K562 (cell line): ENCODE results near the gene PPFIA3. TPM values are rescaled to one million over a fixed set of nuclear protein-coding genes. Genes with fewer than 3 reads are reported as not detected.

Experiments used
- CGGBP1 ChIP-seq: fragments of 250-450 bp; sonication (Bioruptor Pico); IDR thresholded peaks from 2 replicates; pipeline ENCODE4 v1.9.0; 2021; ENCODE audit warnings: mild to moderate bottlenecking
- DPF2 ChIP-seq: fragments of 450-650 bp; IDR thresholded peaks from 2 replicates; pipeline ENCODE4 v1.6.1; 2016
- ESRRA ChIP-seq: fragments of 450-650 bp; IDR thresholded peaks from 2 replicates; pipeline ENCODE4 v1.6.1; 2014; ENCODE audit warnings: low read depth, mild to moderate bottlenecking, moderate library complexity, borderline replicate concordance
- GTF2F1 ChIP-seq: IDR thresholded peaks from 2 replicates; pipeline ENCODE4 v1.6.1; 2011; ENCODE audit warnings: low read depth, low read length, improper control_type of control experiment
- KLF1 ChIP-seq: fragments of 450-650 bp; IDR thresholded peaks from 2 replicates; pipeline ENCODE4 v1.6.1; 2016; ENCODE audit warnings: missing genetic modification characterization, missing compliant biosample characterization
- NFXL1 ChIP-seq: fragments of 450-650 bp; formaldehyde crosslinking; IDR thresholded peaks from 2 replicates; pipeline ENCODE4 v1.4.0; 2021; ENCODE audit warnings: mild to moderate bottlenecking
- PBX2 ChIP-seq, 2 experiments: IDR thresholded peaks in 1 of 2; conservative IDR thresholded peaks in 1 of 2; 2 replicates each; pipeline ENCODE4 v1.6.1; 2016; ENCODE audit warnings: low read depth in 2 of 2, mild to moderate bottlenecking in 1 of 2, missing compliant biosample characterization in 1 of 2, missing genetic modification characterization in 1 of 2, moderate library complexity in 1 of 2
- SMARCE1 ChIP-seq: fragments of 450-650 bp; IDR thresholded peaks from 2 replicates; pipeline ENCODE4 v1.7.1; 2016; ENCODE audit warnings: mild to moderate bottlenecking
- SUPT5H ChIP-seq: fragments of 450-650 bp; IDR thresholded peaks from 2 replicates; pipeline ENCODE4 v1.6.1; 2016
- ZBTB12 ChIP-seq: fragments of 250-450 bp; sonication (Bioruptor Pico); IDR thresholded peaks from 2 replicates; pipeline ENCODE4 v1.4.0; 2020
- ZBTB8A ChIP-seq: fragments of 450-650 bp; IDR thresholded peaks from 2 replicates; pipeline ENCODE4 v1.6.1; 2018; ENCODE audit warnings: mild to moderate bottlenecking, moderate library complexity; ENCODE audit not compliant: partially characterized antibody
- ZNF282 ChIP-seq: sonication (generic); formaldehyde crosslinking; IDR thresholded peaks from 2 replicates; pipeline ENCODE4 v1.8.1; 2023; ENCODE audit warnings: missing genetic modification reagents
- ZNF311 ChIP-seq: fragments of 250-450 bp; sonication (Bioruptor Pico); IDR thresholded peaks from 2 replicates; pipeline ENCODE4 v1.4.0; 2020; ENCODE audit warnings: mild to moderate bottlenecking, moderate library complexity
- ZNF507 ChIP-seq: conservative IDR thresholded peaks from 2 replicates; pipeline ENCODE4 v1.6.1; 2017; ENCODE audit warnings: missing genetic modification characterization, missing compliant biosample characterization
- ZNF583 ChIP-seq: fragments of 250-450 bp; sonication (Bioruptor Pico); IDR thresholded peaks from 2 replicates; pipeline ENCODE4 v1.4.0; 2020
- ZNF644 ChIP-seq: fragments of 200-800 bp; sonication (Bioruptor generic); IDR thresholded peaks from 2 replicates; pipeline ENCODE4 v1.6.1; 2016; ENCODE audit warnings: low read depth, missing genetic modification characterization, missing compliant biosample characterization
- ZZZ3 ChIP-seq: fragments of 450-650 bp; IDR thresholded peaks from 2 replicates; pipeline ENCODE4 v1.6.1; 2016; ENCODE audit warnings: antibody characterized with exemption, mild to moderate bottlenecking, moderate library complexity
- polyA plus RNA-seq, 8 experiments: library from polyadenylated mRNA; depleted of rRNA in 4 of 8; stranded (reverse) in 5 of 8; unstranded in 3 of 8; fragments of >200 nt; fragmentation: Nextera tagmentation in 2 of 8; fragmentation: Illumina TruSeq in 1 of 8; extraction: Ambion mirVana in 2 of 8; extraction: Trizol in 1 of 8; gene quantifications; 2 replicates each; pipeline versions ENCODE4 v1.2.1 to v1.2.3, GENCODE V29; 2011 to 2014; ENCODE audit warnings: inconsistent platforms in 1 of 8, missing spikeins in 1 of 8
- total RNA-seq, 7 experiments: library from RNA; depleted of rRNA in 6 of 7; stranded (reverse); fragments of >200 nt in 6 of 7; fragmentation: Illumina TruSeq in 2 of 7; extraction: Trizol in 2 of 7; gene quantifications; 2 replicates each; pipeline versions ENCODE4 v1.2.1 to v1.2.3, GENCODE V29; 2011 to 2021; ENCODE audit warnings: low replicate concordance in 1 of 7
- TF ChIP-seq, protein P1 (sequence below): fragments of 250-450 bp; sonication (Bioruptor Pico); IDR thresholded peaks from 2 replicates; pipeline ENCODE4 v1.5.0; 2021; ENCODE audit warnings: mild to moderate bottlenecking, moderate library complexity
- TF ChIP-seq, protein P2 (sequence below): fragments of 250-450 bp; sonication (Bioruptor Pico); IDR thresholded peaks from 2 replicates; pipeline ENCODE4 v1.5.0; 2021

PPFIA3 gene
- total and polyA plus RNA-seq, 9 of the 15 experiments (the other 6 are each of a cell fraction or from before 2014, with no cell fraction given), result 0.10 to 53.0 (median 17.6) TPM

- TF ChIP-seq, protein P1, sequence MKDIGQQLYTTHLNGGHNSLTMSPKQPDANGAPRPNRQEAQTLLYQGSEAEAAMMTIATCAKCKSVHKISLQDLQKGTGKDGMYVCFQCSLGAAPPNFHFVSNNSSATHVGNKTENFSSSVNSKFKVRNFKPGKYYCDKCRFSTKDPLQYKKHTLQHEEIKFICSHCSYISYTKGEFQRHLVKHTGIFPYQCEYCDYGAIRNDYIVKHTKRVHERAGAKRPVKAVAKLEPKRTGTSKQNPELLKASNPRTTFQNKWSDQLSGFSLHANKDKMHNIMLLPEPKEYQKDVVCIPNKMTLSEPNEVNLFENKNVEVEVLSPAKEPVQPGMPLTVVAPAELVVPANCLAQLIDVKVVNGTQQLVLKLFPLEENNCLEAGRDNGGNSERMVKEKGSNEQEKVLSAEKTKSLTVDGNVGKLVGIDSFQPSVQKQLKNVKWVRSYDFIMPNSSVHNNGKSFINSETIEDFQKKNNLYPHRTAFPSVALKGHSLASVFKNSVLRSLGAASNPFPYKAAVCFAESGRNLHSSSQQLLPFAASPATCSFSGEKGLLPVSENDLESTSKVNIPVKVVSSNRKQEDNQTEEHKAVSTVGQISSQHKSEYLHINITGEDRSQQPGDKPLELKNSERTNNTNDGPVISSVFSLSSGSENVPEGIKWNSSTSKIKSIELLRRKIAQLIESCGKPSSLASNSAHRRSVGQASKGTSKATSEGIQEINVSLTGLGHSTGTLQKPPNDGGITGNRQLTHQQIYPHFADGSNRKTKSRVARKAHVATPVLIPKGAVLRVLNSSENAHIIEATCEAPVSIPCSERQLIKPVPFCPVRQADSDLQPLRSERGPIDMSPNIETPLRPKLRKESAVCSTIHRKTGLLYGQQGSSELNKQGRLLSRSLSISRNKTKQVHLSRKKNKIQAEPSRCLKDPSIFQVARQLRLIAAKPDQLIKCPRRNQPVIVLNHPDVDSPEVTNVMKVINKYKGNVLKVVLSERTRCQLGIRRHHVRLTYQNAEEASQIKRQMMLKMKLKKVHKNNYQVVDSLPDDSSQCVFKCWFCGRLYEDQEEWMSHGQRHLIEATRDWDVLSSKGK (CRISPR knock-in tag), result no peak
- TF ChIP-seq ZNF583 (peak; percentile 55; the same call in 1 of the 2 replicates), ZNF644 (no peak), SMARCE1 (no peak), DPF2 (peak; percentile 58), ZNF282 (no peak), KLF1 (tag) (no peak), ZNF507 (tag) (no peak), SUPT5H (0 out of 2 replicates have a peak, but pooled peaks have one; percentile 41), PBX2 (CRISPR knock-in tag; IDR thresholded peaks at IDR 0.05; ENCODE audit: low read depth) (no peak), PBX2 (tag; conservative IDR thresholded peaks at IDR 0.05; ENCODE audit: low read depth) (no peak), GTF2F1 (no peak), ZNF311 (no peak), ZBTB8A (no peak), CGGBP1 (no peak), ZZZ3 (no peak), ESRRA (no peak), NFXL1 (CRISPR knock-in tag) (no peak), ZBTB12 (CRISPR knock-in tag) (no peak)
- TF ChIP-seq, protein P2, sequence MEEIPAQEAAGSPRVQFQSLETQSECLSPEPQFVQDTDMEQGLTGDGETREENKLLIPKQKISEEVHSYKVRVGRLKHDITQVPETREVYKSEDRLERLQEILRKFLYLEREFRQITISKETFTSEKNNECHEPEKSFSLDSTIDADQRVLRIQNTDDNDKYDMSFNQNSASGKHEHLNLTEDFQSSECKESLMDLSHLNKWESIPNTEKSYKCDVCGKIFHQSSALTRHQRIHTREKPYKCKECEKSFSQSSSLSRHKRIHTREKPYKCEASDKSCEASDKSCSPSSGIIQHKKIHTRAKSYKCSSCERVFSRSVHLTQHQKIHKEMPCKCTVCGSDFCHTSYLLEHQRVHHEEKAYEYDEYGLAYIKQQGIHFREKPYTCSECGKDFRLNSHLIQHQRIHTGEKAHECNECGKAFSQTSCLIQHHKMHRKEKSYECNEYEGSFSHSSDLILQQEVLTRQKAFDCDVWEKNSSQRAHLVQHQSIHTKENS, result no peak
Observed at GRCh38 chr19:49148784-49149651, 29.7 kb downstream of the PPFIA3 start (continued).
